Astrocyte of the cerebellum (primary cell): ENCODE data around the gene SCN3A.

Experiments used
- DNase-seq: peaks from one replicate; pipeline ENCODE4 v3.0.0-alpha.2; 2011; ENCODE audit warnings: low read depth
- H3K4me3 ChIP-seq: 2 replicates; pipeline ENCODE4 v1.5.1; 2011; ENCODE audit warnings: mild to moderate bottlenecking, low read depth, low read length, moderate library complexity
- in situ Hi-C: cut with HindIII; loops from 2 replicates; pipeline ENCODE4 v1.10.0; 2017; ENCODE audit warnings: low sequenced_read_pairs
- TF ChIP-seq, protein P1 (sequence below): IDR thresholded peaks from 2 replicates; pipeline ENCODE4 v1.5.1; 2012; ENCODE audit warnings: low read length, low read depth, moderate library complexity, mild to moderate bottlenecking; ENCODE audit errors: missing control alignments

Gene SCN3A

DNA sequence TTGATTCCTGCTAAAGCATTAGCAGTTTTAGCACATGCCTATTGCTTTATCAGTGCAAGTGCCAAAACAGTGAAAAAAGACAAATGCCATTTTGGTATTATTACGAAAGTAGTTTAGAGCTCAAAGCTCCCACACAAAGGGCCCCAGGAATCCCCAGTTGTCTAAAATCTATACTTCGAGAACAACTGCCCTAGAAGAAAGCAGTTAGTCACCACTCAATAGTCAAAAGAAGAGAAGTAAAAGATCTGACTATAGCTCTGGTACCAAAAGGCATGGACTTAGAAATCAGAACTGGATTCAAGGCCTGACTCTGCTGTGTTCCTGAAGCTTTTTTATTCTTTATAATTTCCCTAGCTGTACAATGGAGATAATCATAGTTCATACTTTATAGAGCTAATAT is 21.8 kb downstream of the SCN3A start:
- no peak overlapping the region for H3K4me3 ChIP-seq
- TF ChIP-seq, protein P1, sequence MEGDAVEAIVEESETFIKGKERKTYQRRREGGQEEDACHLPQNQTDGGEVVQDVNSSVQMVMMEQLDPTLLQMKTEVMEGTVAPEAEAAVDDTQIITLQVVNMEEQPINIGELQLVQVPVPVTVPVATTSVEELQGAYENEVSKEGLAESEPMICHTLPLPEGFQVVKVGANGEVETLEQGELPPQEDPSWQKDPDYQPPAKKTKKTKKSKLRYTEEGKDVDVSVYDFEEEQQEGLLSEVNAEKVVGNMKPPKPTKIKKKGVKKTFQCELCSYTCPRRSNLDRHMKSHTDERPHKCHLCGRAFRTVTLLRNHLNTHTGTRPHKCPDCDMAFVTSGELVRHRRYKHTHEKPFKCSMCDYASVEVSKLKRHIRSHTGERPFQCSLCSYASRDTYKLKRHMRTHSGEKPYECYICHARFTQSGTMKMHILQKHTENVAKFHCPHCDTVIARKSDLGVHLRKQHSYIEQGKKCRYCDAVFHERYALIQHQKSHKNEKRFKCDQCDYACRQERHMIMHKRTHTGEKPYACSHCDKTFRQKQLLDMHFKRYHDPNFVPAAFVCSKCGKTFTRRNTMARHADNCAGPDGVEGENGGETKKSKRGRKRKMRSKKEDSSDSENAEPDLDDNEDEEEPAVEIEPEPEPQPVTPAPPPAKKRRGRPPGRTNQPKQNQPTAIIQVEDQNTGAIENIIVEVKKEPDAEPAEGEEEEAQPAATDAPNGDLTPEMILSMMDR = no peak
- DNase-seq = no peak
- in situ Hi-C loops = no loop called here

DNA sequence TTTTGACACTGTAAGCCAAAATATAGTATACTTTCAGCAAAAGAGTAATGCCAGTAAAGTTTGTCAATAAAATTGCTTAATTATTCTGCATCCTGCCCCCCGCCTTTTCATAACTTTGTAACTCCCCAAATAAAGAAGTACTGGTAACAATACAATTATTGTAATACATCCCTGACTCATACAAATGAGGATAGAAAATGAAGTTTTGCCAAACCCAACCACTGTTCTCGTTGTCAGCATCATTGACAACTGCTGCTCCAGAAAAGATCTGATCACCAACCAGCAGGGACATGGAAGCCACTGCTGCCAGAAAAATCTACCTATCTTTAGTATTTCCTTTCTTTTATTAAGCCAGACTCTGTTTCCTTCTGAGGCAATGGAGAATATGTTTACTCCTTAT is 27.1 kb downstream of the SCN3A start:
- DNase-seq = no peak
- in situ Hi-C loops = no loop called here
- TF ChIP-seq, protein P1 = no peak
- H3K4me3 ChIP-seq = no peak overlapping the region

DNA sequence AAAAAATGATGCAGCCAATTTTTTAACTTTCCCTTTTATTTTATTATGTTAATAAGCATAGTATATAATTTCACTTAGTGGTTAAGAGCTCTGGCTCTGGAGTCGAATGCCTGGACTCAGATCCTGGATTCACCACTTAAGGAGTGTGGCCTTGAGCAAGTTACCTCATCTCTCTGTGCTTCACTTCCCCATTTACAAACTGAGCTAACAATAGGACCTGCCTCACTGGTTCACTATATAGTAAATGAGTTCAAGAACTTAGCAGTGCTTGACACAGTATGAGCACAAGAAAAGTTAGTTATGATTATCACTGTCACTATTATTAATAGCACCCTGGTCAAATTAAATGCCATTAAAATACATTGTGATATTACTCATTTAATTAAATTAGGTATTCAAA is 30.6 kb downstream of the SCN3A start:
- in situ Hi-C loops = no loop called here

DNA sequence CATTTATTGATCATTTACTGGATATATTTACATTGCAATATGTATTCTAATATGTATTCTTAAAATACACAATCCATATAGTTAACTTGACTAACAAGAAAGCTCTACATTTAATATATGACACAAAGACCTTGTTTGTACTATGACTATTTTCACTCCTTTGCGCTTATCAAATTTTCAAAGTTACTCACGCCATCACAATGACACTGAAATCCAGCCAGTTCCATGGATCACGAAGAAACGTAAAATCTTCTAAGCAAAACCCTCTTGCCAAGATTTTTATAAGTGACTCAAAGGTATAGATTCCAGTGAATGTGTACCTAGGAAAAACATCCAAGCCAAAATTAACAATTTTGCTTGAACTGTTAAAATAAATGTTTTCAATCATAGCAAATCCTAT is 39.6 kb downstream of the SCN3A start:
- in situ Hi-C loops = no loop called here
- no peak overlapping the region for H3K4me3 ChIP-seq
- TF ChIP-seq, protein P1 = no peak

More for the DNA sequence above, 30.6 kb downstream of the SCN3A start:
- TF ChIP-seq, protein P1 = no peak
- H3K4me3 ChIP-seq = no peak overlapping the region
- DNase-seq = no peak

DNA sequence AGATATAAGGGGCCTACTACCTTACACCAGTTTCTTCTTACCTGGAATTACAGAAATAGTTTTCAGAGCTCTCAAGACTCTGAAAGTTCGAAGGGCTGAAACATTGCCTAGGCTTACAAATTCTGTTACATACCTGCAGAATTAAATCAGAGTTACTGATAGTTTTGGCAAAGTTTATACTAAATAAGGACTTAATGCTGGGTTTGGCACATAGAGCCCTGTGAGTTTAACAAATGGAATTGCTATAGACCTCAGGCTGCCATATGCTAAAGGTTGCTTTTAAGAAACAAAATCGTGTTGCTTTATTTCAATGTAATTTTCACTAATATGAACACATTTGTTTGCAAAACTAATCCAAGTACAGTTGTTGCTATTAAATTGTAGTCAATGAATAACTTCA is 40.1 kb downstream of the SCN3A start:
- DNase-seq = peak; percentile 47
- no peak overlapping the region for H3K4me3 ChIP-seq
- TF ChIP-seq, protein P1 = no peak
- in situ Hi-C loops = no loop called here

More for the DNA sequence above, 39.6 kb downstream of the SCN3A start:
- DNase-seq = peak; percentile 23

DNA sequence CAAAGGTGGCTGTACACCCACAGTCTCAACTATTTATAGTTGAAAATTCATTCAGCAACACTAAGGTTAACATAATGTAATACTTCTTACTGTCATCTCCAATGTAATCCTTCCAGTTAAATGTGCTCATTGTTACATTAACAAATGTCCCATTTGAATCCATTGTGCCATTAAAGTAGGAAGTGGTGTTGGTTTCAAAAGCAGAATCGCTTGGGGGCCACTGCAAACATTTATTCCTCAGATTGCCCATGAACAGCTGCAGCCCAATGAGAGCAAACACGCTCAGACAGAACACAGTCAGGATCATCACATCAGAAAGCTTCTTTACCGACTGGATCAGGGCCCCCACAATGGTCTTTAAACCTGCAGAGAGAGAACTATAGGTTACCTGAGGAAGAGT is 41.4 kb downstream of the SCN3A start:
- DNase-seq = no peak
- in situ Hi-C loops = no loop called here
- TF ChIP-seq, protein P1 = no peak

DNA sequence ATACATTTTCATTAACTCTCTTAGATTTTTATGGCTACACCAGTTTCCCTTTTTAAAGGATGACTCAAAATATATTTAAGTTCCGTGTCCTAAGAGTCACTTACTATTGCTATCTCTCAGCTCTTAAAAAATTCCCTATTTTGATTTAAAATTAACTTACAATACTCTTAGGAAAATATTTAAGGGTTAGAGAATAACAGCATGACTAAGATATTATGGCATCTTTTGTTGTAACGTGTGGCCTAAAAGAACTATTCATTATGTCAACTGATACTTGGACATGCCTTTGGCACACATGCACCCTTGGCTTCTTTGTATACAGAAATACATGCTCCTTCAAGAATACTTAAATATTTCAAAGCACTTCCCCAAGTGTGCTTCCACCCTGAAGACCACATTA is 42.3 kb downstream of the SCN3A start:
- TF ChIP-seq, protein P1 = no peak
- peak; percentile 67 for DNase-seq
- H3K4me3 ChIP-seq = no peak overlapping the region
- in situ Hi-C loops = no loop called here

More for the DNA sequence above, 41.4 kb downstream of the SCN3A start:
- H3K4me3 ChIP-seq = no peak overlapping the region
